ENCODE measurements around the gene TMTC4.

TMTC4 gene

GRCh38 chr13:100652510-100652909 lies 22.1 kb downstream of the TMTC4 start:
- H3K27ac ChIP-seq = no peak overlapping the region
- no peak for TF ChIP-seq CTCF (conservative IDR thresholded peaks at IDR 0.05)

GRCh38 chr13:100650326-100650725 lies 24.3 kb downstream of the TMTC4 start:
- TF ChIP-seq CTCF (conservative IDR thresholded peaks at IDR 0.05) = no peak
- no peak overlapping the region for H3K27ac ChIP-seq

GRCh38 chr13:100648354-100648753 lies 26.2 kb downstream of the TMTC4 start:
- no peak for TF ChIP-seq CTCF (conservative IDR thresholded peaks at IDR 0.05)
- no peak overlapping the region for H3K27ac ChIP-seq

GRCh38 chr13:100646871-100647270 lies 27.7 kb downstream of the TMTC4 start:
- no peak overlapping the region for H3K27ac ChIP-seq
- no peak for TF ChIP-seq CTCF (conservative IDR thresholded peaks at IDR 0.05)

GRCh38 chr13:100646030-100646673 lies 28.4 kb downstream of the TMTC4 start:
- H3K27ac ChIP-seq = no peak overlapping the region
- TF ChIP-seq CTCF (conservative IDR thresholded peaks at IDR 0.05) = peak; percentile 86

- no peak for TF ChIP-seq CTCF (conservative IDR thresholded peaks at IDR 0.05)
- no peak overlapping the region for H3K27ac ChIP-seq
These were observed 29.2 kb downstream of the TMTC4 start for GRCh38 chr13:100645382-100645781.

GRCh38 chr13:100644371-100644770 lies 30.2 kb downstream of the TMTC4 start:
- H3K27ac ChIP-seq = no peak overlapping the region
- TF ChIP-seq CTCF (conservative IDR thresholded peaks at IDR 0.05) = no peak
